Measurements from ENCODE around the gene NAALADL2.

DNA sequence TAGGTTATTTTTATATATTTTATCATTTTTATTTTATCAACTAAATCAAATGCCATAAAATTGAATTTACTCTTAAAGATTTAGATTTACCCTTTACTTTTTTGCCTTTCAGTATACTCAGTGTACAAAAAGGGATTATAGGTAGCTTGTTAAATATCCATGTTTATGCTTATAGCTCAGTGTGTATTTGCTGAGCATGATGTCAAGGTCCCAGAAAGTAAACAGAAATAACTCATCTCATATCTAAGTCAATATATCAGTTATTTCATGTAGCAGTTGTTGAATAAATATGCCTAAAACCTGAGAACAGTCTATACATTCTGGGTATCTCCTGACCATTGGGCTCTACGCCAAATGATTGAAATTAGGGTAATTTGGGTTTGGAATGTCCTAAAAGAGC is 693.8 kb downstream of the NAALADL2 start:
- TF ChIP-seq POLR2AphosphoS5 (IDR thresholded peaks at IDR 0.05; ENCODE audit: borderline replicate concordance, low read depth, low read length) (no peak), EZH2 (IDR thresholded peaks at IDR 0.05) (no peak)
